ENCODE results near the gene TNFRSF13B. TPM values are rescaled to one million over a fixed set of nuclear protein-coding genes. Genes with fewer than 3 reads are reported as not detected.

Gene TNFRSF13B
- total RNA-seq, 3 donors from 2014 or later: 0.80 to 2.9 TPM; not detected in 1

GRCh38 chr17:16912021-16912962, 59.6 kb downstream of the TNFRSF13B start:
- TF ChIP-seq POLR2A (IDR thresholded peaks at IDR 0.05) (no peak), POLR2AphosphoS5 (IDR thresholded peaks at IDR 0.05) (no peak), CTCF (IDR thresholded peaks at IDR 0.05) (no peak)
- peak in 1 of 2 donors; percentile 22 for DNase-seq (ENCODE audit: low spot score in 2 of 2)
- Histone ChIP-seq H3K9me3 (no peaks in the 10 kb centered on the region), H3K27me3 (no peaks in the 10 kb centered on the region), H3K36me3 (no peaks in the 10 kb centered on the region), H3K4me1 (no peaks in the 10 kb centered on the region), H3K4me3 (no peak overlapping the region), H3K27ac (no peak overlapping the region)
- intact Hi-C loops (cut with DNase I; ENCODE audit: low total_unique reads): no loop called here

- Histone ChIP-seq H3K4me1 (no peaks in the 10 kb centered on the region), H3K36me3 (no peaks in the 10 kb centered on the region), H3K4me3 (no peak overlapping the region), H3K27ac (peak overlapping the region in 1 of 2 donors; percentile 19), H3K27me3 (no peaks in the 10 kb centered on the region), H3K9me3 (no peaks in the 10 kb centered on the region)
- intact Hi-C loops (cut with DNase I; ENCODE audit: low total_unique reads): no loop called here
- DNase-seq (ENCODE audit: low spot score in 2 of 2): peak; percentile 34 to 37
- TF ChIP-seq POLR2A (IDR thresholded peaks at IDR 0.05): no peak
- no peak for TF ChIP-seq POLR2AphosphoS5 (IDR thresholded peaks at IDR 0.05)
- TF ChIP-seq CTCF (IDR thresholded peaks at IDR 0.05): no peak
Observed at GRCh38 chr17:16911141-16911937, 60.6 kb downstream of the TNFRSF13B start.

DNA sequence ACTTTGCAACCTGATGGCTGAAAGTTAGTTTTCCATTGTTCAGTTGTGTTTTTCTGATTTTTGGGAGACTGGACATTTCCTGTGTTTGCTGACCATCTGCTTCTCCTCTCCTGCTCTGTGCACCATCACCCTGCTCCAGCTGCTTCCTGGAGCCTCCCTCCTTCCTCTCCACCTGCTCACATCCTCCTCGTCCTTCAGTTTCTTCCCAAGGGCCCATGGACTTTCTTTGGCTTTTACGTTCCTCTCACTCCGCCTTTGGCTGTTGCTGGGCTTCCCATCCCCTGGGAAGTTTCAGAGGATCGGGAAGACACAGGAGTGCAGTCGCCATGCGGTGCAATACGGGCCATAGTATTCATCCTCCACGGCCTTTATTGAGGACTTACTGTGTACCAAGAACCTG, 61.6 kb downstream of the TNFRSF13B start:
- intact Hi-C loops (cut with DNase I; ENCODE audit: low total_unique reads): no loop called here

DNA sequence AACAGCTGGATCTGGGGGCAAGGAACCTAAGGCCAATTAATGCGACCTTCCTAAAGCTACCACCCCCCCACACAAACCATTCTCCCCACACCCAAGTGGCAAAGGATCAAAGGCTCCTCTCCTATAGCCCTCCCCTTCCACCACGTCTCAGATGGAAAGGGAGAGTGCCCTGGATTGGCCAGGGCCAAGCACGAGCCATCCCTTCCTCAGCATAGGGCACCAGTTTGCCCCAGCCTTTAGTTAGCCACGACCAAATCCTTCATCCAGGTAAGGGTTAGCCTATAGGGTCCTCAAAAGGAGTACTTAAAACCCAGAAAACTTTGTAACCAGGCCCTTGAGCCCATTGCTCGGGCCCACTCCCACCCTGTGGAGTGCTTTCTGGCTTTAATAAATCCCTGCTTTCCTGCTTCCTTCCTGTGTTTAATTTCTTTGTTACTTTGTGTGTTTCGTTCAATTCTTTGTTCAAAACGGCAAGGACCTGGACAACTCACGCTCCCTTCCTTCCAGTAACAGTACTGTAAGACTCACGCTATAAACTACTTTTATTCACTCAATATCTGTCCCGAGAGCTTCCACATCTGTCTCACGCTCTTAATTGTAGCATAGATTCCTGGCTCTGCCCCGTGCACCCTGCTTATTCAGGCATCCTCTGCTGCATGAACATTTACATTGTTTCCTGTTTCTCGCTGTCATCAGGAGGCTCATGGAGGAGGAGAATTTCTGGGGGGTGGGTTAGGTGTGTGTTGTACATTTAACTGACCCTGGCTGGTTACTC, 62.3 kb downstream of the TNFRSF13B start:
- TF ChIP-seq POLR2AphosphoS5 (IDR thresholded peaks at IDR 0.05): no peak
- no peak for TF ChIP-seq POLR2A (IDR thresholded peaks at IDR 0.05)
- TF ChIP-seq CTCF (IDR thresholded peaks at IDR 0.05): no peak
- DNase-seq (ENCODE audit: low spot score in 2 of 2): no peak
- no peaks in the 10 kb centered on the region for H3K36me3 ChIP-seq

More for the DNA sequence above, 61.6 kb downstream of the TNFRSF13B start:
- no peaks in the 10 kb centered on the region for H3K36me3 ChIP-seq
- no peaks in the 10 kb centered on the region for H3K4me1 ChIP-seq
- TF ChIP-seq POLR2AphosphoS5 (IDR thresholded peaks at IDR 0.05) (no peak), POLR2A (IDR thresholded peaks at IDR 0.05) (no peak), CTCF (IDR thresholded peaks at IDR 0.05) (no peak)
- no peak overlapping the region for H3K4me3 ChIP-seq
- peak in 1 of 2 donors; percentile 17 for DNase-seq (ENCODE audit: low spot score in 2 of 2)
- H3K27ac ChIP-seq: peak overlapping the region in 1 of 2 donors; percentile 7
- no peaks in the 10 kb centered on the region for H3K27me3 ChIP-seq
- H3K9me3 ChIP-seq: no peaks in the 10 kb centered on the region

More for the DNA sequence above, 62.3 kb downstream of the TNFRSF13B start:
- no peaks in the 10 kb centered on the region for H3K27me3 ChIP-seq
- no peaks in the 10 kb centered on the region for H3K4me1 ChIP-seq
- H3K27ac ChIP-seq: no peak overlapping the region
- intact Hi-C loops (cut with DNase I; ENCODE audit: low total_unique reads): no loop called here
- no peaks in the 10 kb centered on the region for H3K9me3 ChIP-seq
- H3K4me3 ChIP-seq: no peak overlapping the region
